Measurements from ENCODE around the gene WDR82.
"Not testable (repeated sequence)": the region's sequence is repeated elsewhere in the genome, so short reads cannot be mapped to it uniquely, and the experiment has no call there.

The WDR82 gene

DNA sequence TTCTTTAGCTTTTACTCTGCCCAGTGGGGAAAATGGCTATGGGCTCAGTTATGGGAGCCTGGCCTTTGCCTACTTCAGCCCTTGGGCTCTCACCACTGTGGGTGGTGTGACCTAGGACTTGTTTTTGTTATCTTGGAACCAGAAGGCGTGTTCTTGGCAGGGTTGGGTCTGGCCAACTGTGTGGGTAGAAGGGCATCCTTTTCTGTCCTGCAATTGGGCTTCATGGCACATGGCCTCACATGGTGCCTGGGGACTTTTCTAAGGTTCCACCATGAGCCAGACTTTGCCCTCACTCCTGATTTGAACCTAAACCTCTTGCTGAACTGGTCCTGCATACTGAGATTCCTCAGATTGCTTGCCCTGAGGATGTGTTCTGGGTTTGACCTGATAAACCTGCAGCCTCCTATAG is 10.9 kb upstream of the WDR82 start:
- DNase-seq (ENCODE audit: low read depth), result no peak

DNA sequence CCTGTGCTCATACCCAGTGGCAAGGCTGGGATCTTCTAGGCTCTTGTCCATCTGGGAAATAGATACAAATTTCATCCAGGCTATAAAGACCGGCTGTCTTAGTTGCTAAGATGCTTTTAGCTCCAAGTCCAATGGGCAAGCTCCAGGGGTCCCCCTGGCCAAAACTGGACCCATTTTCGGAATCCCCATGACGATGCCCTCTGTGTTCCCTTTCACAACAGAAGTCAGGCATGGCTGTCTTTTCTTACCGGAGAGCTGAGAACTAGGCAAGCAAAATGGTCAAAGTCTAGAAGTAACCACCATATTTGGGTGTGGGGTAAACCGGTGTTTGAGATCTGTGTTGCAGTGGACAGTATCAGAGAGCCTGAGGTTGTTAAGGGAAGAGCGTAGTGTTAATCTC is 10.2 kb upstream of the WDR82 start:
- no peak for DNase-seq (ENCODE audit: low read depth)

DNA sequence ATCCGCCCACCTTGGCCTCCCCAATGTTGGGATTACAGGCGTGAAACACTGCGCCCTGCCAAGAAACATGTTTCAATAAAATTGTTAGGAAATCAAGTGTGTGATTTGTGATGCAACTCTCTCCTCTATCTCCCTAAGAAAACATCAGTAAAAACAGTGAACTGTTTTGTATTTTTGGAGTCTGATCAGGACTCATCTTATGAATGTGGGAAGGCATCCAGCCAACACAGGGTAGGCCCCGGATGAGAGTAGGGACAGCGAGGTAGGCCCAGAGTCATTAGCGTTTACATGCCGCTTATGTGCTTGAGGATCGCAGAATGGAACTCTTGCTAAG is 8.3 kb upstream of the WDR82 start:
- no peak for DNase-seq (ENCODE audit: low read depth)

DNA sequence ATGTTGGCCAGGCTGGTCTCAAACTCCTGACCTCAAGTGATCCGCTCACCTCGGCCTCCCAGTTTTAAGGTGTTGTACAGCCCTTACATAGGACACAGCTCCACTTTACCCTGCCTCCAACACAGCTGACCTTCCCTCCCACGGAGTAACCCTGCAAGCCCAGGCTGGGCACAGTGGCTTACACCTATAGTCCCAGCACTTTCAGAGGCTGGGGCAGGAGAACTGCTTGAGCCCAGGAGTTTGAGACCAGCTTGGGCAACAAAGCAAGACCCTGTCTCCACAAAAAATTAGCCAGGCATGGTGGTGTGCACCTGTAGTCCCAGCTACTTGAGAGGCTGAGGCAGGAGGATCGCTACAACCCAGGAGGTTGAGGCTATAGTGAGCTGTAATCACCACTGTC is 5.6 kb upstream of the WDR82 start:
- DNase-seq (ENCODE audit: low read depth), result not testable (repeated sequence)

DNA sequence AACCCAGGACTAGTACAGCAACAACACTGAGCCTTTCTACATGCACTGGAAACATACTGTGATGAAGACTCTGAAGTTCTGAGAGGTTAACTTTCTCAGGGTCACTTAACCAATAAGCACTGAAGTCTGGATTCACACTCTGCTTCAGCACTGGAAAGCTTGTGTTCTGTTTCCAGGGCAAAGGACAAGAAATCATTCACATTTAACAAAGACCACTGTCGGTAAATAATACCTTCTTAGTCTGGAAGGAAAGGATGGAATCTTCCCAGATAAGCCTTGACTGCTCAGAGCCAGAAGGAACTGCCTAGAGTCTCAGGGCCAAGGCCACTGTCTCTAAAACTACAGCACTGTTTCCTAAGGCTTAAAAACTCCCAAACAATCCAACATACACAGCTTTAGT is 4.9 kb upstream of the WDR82 start:
- DNase-seq (ENCODE audit: low read depth), result no peak

DNA sequence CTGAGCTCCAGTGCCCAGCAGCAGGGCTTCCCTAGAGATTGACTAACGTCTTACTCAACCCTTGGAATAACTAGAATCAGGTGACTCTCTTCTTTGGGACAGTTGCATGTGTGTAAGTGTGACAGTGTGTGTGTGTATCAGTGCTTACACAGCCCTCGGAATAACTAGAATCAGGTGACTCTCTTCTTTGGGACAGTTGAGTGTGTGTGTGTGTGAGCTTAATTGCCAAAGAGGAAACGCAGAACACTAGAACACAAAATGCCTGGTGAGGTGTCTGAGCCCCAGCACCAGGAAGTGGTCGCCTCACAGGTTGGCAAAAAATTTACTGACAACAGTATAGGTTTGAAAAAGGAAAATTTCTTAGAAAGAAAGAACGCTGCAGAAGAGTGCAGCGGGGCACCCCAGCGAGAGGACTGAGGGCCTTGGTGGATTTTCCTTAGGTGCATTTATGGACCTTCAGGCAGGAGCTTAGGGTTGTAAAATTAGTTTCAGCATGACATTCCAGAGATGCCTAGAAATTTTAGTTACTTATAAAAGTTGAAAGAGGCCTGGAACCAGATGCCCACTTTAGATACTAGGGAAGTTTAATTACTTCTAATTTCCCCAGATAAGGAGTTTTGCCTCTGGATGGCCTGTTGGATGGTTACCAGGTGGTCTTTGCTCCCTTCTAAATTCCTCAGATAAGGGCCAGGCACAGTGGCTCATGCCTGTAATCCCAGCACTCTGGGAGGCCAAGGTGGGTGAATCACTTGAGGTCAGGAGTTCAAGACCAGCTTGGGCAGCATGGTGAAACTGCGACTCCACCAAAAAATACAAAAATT is 3.7 kb upstream of the WDR82 start:
- no peak for DNase-seq (ENCODE audit: low read depth)

DNA sequence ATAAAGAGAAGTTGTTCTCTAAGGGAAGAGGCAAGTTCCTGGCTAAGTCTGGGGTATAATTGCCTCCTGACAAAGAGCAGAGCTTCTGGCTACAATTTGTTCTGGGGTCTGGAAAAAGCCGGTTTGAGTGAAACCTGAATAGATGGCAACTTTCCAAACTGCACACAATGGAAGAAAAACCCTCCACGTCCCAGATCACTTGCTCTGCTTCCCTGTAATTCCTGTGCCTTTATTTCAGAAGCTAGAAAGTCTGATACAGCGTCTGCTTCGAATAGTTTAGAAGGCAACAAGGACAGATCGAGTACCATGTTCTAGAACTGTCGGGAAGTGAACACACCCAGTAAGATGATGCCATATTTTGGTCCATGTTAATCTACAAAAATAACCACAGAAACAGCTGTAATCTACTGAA is 1.6 kb upstream of the WDR82 start:
- DNase-seq (ENCODE audit: low read depth), result no peak

DNA sequence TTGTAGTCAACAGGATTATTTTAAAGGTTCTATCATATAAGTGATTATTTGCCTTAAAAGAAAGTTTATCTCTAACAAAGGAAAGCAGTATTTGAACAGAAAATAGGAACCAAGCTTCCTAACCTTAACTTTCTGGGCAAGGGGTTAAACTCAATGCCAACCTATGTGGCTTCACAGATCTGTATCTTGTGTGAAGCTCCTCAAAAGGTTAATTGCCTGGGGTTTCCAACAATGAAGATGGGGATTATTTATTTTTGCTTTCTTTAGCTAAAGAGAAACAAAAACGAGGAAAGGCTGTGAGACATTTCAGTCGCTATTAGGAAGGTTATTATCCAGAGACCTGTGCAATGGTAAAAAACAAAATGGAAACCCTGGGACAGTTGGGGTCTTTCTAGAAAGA is 1.1 kb upstream of the WDR82 start:
- no peak for DNase-seq (ENCODE audit: low read depth)

DNA sequence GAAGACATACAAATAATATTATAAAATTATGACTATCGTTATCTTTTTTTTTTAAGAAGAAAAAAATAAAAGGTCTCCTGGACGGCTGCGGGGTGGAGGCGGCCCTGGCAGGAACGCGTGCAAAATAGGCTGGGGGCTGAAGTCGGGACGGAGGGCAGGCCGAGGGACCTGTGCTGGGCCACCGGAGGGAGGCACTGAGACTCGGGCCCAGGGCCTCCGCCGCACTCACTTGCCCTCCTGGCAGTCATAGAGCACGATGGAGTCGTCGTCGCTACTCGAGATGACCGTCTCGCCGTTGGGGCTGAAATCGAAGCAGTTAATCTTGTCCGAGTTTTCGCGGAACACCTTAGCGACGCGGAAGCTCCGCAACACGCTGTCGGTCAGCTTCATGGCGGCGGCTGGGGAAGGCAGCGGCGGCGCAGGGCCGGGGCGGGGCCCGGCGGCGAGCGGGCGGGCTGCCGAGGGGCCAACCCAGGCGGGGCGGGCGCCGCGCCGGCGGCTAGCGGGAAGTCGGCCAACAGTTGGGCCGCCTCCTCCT is 408 bp downstream of the WDR82 start:
- peak; percentile 36 for DNase-seq (ENCODE audit: low read depth)

DNA sequence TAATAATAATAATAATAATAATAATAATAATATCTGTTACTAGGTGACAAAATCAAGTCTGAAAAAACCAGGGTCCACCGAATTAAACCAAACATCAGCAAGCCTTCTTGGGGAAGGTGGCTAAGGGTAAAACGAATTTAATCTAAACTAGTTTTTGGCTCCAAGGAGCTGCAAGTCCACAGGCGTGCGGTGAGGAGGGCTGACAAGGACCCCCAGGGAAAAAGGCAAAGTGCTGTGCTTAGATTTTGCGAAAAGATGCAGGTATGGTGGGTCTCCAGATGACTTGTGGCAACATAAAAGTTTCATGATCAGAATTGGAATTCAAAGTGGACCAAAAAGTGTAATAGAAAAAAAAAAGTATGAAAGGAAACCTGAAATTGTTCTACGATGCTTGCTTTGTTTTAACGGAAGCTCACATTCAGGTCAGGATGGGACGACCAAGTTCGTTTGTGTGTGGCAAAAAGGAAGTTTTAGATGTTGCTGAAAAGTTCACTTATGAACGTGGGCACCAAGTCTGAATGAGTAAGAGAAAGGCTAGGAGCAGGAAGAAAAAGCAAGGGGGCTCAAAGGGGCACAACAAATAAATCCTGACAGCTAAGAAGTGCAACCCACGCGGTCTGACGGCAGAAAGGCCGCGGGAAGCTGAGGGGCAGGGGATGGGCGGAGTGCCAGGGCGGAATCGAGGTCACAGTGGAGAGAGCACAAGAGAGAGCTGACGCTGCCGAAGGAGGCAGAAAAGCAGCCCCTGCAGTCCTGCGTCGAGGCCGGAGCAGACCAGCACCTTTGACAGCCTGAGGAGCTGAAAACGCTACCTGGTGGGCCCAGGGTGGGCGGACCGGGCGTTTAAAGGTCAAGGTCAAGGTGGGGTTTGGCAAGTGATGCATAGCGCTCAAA is 1.1 kb downstream of the WDR82 start:
- peak; percentile 46 for DNase-seq (ENCODE audit: low read depth)

DNA sequence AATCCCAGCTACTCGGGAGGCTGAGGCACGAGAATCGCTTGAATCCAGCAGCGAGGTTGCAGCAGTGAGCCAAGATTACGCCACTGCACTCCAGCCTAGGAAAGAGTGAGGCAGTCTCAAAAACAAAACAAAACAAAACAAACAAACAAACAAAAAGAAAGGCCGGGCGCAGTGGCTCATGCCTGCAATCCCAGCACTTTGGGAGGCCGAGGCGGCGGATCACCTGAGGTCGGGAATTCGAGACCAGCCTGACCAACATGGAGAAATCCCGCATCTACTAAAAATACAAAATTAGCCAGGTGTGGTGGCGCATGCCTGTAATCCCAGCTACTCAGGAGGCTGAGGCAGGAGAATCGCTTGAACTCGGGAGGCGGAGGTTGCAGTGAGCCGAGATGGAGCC is 3.7 kb downstream of the WDR82 start:
- DNase-seq (ENCODE audit: low read depth), result not testable (repeated sequence)

DNA sequence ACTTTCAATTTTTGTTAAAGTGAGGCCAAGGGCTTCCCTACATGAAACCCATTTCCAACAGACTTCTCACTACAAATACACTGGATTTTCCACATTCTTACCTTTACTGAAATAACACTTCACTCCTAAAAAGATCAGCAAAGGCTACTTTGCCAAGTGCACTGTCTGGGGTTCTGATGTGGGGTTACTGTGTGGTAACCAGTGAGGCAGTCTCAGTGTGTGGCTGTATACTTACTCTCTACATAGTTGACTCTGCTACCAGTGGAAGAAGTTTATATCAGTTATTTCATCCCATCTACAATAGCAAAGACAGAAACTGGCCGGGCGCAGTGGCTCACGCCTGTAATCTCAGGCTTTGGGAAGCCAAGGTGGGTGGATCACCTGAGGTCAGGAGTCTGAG is 5.6 kb downstream of the WDR82 start:
- no peak for DNase-seq (ENCODE audit: low read depth)

DNA sequence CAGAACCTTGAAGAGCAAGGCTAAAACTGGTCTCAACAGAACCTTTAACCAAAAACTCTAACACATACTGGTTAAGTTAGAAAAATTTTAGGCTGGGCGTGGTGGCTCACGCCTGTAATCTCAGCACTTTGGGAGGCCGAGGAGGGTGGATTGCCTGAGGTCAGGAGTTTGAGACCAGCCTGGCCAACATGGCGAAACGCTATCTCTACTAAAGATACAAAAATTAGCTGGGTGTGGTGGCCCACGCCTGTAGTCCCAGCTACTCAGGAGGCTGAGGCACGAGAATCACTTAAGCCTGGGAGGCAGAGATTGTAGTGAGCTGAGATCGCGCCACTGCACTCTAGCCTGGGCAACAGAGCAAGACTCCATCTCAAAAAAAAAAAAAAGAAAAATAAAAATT is 6.3 kb downstream of the WDR82 start:
- not testable (repeated sequence) for DNase-seq (ENCODE audit: low read depth)

DNA sequence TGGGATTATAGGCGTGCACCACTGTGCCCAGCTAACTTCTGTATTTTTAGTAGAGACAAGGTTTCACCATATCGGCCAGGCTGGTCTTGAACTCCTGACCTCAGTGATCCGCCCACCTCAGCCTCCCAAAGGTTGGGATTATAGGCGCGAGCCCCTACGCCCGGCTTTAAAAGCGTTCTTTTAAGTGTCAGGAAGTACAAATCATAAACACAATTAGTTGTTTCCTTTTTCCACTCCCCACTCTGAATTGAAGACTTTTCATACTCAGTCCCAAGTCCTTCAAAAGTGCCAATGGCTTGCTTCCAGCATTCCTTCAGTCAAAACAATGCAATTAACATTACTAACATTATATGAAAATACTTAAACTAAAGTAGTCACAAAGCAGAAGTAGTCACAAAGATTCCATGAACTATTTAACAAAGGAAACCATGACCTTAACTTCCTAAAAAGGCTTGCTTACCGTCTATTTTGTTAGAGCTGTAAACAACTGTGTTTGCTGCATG is 8.1 kb downstream of the WDR82 start:
- DNase-seq (ENCODE audit: low read depth), result no peak

DNA sequence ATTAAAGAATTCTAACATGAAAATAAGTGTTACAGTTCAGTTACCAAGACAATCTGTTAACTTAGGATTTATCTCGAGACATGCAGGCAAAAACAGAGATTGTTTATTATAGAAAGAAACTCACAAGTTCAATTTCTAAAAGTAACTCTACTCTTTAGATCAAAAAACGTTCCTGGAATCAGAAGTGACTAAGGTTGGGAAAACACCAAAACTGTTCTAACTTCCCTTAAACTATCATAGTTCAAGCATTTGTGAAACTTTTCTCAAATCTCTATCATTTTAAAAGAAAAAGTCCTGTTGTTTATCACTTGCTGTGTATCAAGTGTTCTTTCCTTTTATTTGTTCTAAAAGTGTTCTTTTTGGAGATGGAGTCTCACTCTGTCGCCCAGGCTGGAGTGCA is 8.7 kb downstream of the WDR82 start:
- DNase-seq (ENCODE audit: low read depth), result no peak

DNA sequence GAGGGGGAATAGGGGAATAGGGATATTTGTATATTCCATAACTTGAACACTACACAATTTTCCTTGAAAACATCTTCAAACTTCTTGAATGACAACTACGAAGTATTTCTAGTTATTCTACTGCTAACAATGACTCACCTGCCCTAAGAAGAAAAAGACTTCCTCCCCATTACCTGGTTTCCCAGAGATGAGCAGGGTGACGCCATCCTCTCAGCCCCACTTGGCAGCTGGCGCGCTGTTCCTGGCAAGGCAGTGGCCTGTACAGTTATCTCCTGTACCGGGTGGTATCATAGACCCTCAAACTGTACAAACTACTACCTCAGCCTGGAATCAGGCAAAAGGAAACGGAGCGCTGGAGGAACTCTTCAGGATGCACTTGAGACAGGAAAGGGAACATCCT is 10.4 kb downstream of the WDR82 start:
- peak; percentile 27 for DNase-seq (ENCODE audit: low read depth)

DNA sequence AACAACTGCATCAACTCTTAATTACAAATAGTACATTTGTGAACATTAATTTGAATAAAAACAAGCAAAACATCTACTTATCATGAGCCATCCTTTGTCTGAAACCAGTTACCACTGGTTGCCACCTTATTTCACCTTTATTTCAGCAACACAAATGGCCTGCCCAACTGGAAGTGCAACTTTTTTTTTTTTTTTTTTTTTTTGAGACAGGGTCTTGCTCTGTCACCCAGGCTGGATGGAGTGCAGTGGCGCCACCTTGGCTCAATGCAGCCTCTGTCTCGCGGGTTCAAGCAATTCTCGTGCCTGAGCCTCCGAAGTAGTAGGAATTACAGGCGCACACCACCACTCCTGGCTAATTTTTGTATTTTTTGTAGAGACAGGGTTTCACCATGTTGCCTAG is 13.1 kb downstream of the WDR82 start:
- DNase-seq (ENCODE audit: low read depth), result no peak

DNA sequence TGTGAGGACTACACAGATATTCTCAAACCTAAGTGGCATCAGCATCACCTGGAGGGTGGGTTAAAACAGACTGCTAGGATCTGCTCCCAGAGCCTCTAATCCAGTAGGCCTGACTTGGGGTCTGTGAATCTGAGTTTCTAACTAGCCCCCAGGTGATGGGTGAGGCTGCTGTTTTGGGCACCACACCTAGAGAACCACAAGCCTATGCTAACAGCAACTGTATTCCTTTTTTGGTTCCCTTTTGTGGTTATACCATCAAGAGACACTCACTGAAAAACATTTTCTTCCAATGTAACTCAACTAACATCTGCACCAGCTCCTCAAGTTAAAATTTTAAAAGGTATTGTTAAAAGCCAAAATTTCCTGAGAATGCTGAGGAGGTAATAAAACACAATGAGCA is 16.0 kb downstream of the WDR82 start:
- no peak for DNase-seq (ENCODE audit: low read depth)

DNA sequence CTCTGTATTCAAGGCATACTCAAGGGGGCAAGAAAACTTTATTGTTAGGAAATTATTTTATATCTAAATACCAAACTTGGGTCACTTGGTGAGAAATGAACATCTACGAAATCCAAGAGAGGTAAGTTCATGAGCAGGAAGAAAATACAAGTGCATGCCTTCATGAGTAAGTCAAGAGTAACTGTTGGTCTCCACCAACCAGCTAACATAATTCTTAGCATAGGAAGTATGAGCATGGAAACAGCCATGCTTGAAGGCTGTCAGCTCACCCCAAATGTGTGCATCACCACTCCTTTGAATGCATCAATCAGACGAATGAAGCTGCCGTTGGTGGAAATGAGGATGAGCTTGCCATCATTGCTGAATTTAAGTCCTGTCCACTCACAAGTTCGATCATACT is 19.0 kb downstream of the WDR82 start:
- no peak for DNase-seq (ENCODE audit: low read depth)

DNA sequence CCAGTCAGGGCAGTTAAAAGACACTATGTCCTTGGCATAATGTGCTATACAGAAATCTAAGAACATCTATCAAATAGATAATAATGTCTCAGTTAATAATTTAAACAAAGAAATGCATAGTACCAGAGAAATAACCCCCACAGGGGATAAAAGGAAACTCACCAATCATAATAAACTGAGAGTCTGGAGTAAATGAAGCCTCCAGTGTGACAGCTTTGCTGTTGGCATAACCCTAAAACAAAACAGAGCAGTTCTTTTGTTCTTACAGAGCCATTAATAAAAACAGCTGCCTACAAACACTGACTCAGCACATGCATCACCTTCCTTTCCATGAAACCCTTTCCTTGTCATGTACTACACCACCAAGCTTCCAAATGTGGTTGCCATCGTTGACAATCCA is 19.4 kb downstream of the WDR82 start:
- DNase-seq (ENCODE audit: low read depth), result no peak

DNA sequence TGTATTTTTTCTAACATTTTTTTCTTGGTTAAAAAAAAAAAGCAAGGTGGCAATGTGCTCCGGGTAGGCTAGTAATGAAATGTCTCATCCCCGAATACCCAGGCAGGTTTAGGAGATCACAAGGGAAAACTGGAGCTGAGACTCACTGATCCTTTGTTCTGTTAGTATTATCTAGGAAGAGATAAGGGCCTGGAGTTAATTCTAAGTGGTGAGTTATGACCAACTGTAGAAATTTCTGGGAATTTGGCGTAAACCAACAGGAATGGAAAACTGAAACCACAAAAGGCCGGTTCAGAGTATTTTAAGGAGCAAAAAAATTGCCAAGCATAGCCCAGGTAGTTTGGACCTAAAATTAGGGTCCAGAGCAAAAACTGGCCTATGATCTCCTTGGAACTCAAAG is 20.5 kb downstream of the WDR82 start:
- DNase-seq (ENCODE audit: low read depth), result no peak

DNA sequence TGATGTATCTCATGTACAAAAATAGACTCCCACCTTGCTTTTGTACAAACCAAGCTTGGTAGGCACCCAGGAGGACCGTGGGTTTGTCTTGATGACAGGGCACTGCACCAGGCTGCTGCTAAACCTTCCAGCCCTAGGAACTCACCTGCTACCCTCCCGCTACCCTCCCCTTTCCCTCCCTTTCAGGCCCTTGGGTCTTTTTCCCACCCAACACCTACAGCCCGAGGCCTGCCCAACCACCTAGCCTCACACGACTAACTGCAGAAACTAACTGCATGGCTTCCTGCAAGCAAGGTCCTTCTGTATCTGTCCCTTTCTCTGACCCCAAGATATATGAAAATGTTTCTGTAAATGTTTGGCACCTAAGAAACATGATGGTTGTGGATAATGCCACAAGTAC is 21.8 kb downstream of the WDR82 start:
- DNase-seq (ENCODE audit: low read depth), result no peak

DNA sequence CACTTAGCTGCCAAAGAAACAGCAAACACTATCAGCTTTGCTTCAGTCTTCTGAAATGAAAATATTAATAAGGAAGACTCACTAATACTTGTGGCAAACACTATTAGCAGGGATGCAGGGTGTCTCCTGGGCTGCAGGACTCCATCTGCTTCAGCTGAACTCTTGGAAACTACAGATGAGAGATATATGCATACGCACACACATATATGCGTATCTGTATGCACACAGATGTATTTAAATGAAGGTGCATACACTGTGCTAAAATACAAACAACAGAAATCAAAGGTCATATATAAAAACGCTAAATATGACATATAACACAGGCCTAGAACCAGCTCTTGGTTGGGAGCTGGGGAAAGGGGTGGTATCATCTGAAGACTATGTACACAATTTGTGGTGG is 22.3 kb downstream of the WDR82 start:
- no peak for DNase-seq (ENCODE audit: low read depth)
